Testis (tissue), 3 donors: ENCODE measurements around the gene IQGAP1. TPM values are rescaled to one million over a fixed set of nuclear protein-coding genes. Genes with fewer than 3 reads are reported as not detected.

Source experiments
- DNase-seq: peaks from one replicate; pipeline ENCODE4 v3.0.0-alpha.2; 2019
- H3K27ac ChIP-seq, 2 donors: fragments of 200-600 bp; sonication (generic); one replicate each; pipeline ENCODE4 v1.5.1; 2019
- H3K27me3 ChIP-seq: fragments of 200-600 bp; sonication (generic); one replicate; pipeline ENCODE4 v1.5.1; 2019
- H3K36me3 ChIP-seq: fragments of 200-600 bp; sonication (generic); one replicate; pipeline ENCODE4 v1.5.1; 2017; ENCODE audit warnings: low read depth; ENCODE audit errors: missing control alignments
- H3K4me1 ChIP-seq: fragments of 200-600 bp; sonication (generic); one replicate; pipeline ENCODE4 v1.5.1; 2019
- H3K4me3 ChIP-seq, 2 donors: fragments of 200-600 bp; sonication (generic); one replicate each; pipeline ENCODE4 v1.5.1; 2017 to 2019
- H3K9me3 ChIP-seq: fragments of 200-600 bp; sonication (generic); one replicate; pipeline ENCODE4 v1.5.1; 2017
- POLR2A ChIP-seq: fragments of 450-650 bp; IDR thresholded peaks from one replicate; pipeline ENCODE4 v1.6.1; 2017; ENCODE audit warnings: antibody characterized with exemption, mild to moderate bottlenecking, moderate library complexity
- WGBS, 2 donors: methylation state at CpG; one replicate each; pipeline ENCODE4 v1.1.5; 2018; 5-methylcytosine and 5-hydroxymethylcytosine counted together
- intact Hi-C: fragments of 100-400 bp; cut with DNase I; formaldehyde crosslinking; loops from one replicate; pipeline ENCODE4 v1.15.1; 2023; ENCODE audit warnings: low total_unique reads
- polyA plus RNA-seq: library from polyadenylated mRNA; stranded (reverse); fragments of 350-450 nt; fragmentation: Illumina TruSeq; extraction: RNeasy Lipid Tissue Mini Kit (QIAGEN cat#74804); gene quantifications from one replicate; pipeline ENCODE4 v1.2.3, GENCODE V29; 2014; ENCODE audit warnings: low read depth, low replicate concordance; ENCODE audit not compliant: insufficient read depth
- total RNA-seq, 2 donors: library from RNA; depleted of rRNA; stranded (reverse); fragments of >200 nt; gene quantifications; one replicate each; pipeline ENCODE4 v1.2.3, GENCODE V29; 2016
- TF ChIP-seq, protein P1 (sequence below), 3 experiments: fragments of 450-650 bp in 2 of 3; fragments of 200-600 bp in 1 of 3; sonication (generic) in 1 of 3; IDR thresholded peaks; one replicate each; pipeline ENCODE4 v1.5.1; 2016 to 2019; ENCODE audit warnings: antibody characterized with exemption in 3 of 3, mild to moderate bottlenecking in 2 of 3, moderate library complexity in 1 of 3

The IQGAP1 gene
- total and polyA plus RNA-seq, 3 donors from 2014 or later: 44.4 to 102 (median 86.9) TPM

DNA sequence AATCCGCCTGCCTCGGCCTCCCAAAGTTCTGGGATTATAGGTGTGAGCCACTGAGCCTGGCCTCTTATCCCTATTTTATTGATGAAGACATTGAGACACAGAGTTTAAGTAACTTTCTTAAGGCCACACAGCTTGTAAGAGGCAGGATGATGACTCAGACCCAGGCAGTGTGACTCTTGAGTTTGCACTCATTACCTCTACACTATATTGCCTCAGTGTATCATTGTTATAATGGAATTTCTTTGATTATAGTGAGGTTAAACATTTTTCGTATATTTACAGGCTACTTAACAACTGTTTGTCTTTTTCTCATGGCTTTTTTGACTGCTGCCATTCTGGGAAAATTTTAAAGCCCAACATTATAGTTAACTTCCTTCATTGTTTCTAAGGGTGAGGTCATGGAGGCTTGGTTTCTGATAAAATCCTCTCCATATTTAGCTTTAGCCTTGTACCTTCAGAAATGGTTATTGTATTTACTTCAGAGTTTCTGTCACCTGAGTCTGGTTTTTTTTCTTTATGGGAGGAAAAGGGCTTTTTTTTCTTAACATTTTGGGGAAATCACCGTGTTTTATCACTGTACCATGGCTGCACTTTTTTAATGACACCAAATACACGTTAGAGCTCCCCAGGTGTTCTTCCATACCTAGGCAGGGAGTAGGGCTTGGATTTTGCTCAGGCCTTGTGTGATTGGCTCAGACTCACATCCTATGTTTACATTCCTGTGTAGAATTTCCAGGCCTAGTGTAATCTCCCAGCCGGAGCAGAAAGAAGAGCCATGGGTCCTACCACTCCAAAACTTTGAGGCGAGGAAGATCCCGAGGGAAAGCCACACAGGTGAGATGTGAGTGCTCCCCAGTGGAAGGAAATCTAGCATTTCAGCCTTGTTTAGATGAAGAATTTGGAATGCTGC, 29.7 kb upstream of the IQGAP1 start:
- Histone ChIP-seq H3K36me3 (no peaks in the 10 kb centered on the region), H3K27me3 (no peaks in the 10 kb centered on the region), H3K4me3 (no peak overlapping the region), H3K4me1 (peaks cover 6% of the 10 kb centered on the region), H3K9me3 (no peaks in the 10 kb centered on the region), H3K27ac (no peak overlapping the region)
- DNase-seq: no peak
- intact Hi-C loops: no loop called here
- 92 to 93% methylated on average over 8 of the region's 8 CpGs for WGBS, 2 donors
- TF ChIP-seq, protein P1, sequence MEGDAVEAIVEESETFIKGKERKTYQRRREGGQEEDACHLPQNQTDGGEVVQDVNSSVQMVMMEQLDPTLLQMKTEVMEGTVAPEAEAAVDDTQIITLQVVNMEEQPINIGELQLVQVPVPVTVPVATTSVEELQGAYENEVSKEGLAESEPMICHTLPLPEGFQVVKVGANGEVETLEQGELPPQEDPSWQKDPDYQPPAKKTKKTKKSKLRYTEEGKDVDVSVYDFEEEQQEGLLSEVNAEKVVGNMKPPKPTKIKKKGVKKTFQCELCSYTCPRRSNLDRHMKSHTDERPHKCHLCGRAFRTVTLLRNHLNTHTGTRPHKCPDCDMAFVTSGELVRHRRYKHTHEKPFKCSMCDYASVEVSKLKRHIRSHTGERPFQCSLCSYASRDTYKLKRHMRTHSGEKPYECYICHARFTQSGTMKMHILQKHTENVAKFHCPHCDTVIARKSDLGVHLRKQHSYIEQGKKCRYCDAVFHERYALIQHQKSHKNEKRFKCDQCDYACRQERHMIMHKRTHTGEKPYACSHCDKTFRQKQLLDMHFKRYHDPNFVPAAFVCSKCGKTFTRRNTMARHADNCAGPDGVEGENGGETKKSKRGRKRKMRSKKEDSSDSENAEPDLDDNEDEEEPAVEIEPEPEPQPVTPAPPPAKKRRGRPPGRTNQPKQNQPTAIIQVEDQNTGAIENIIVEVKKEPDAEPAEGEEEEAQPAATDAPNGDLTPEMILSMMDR (IDR thresholded peaks at IDR 0.05): no peak
- TF ChIP-seq POLR2A: no peak

DNA sequence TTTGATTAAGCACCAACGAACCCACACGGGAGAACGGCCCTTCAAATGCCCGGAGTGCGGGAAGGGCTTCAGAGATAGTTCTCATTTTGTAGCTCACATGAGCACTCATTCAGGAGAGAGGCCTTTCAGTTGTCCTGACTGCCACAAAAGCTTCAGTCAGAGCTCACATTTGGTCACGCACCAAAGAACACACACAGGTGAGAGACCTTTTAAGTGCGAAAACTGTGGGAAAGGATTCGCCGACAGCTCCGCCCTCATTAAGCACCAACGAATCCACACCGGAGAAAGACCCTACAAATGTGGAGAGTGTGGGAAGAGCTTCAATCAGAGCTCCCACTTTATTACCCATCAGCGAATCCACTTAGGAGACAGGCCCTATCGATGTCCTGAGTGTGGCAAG, 27.3 kb upstream of the IQGAP1 start:
- intact Hi-C loops: no loop called here
- Histone ChIP-seq H3K4me3 (no peak overlapping the region), H3K9me3 (no peaks in the 10 kb centered on the region), H3K27me3 (no peaks in the 10 kb centered on the region), H3K4me1 (peaks cover 6% of the 10 kb centered on the region), H3K27ac (no peak overlapping the region), H3K36me3 (no peaks in the 10 kb centered on the region)
- 72 to 73% methylated on average over 14 of the region's 14 CpGs for WGBS, 2 donors
- DNase-seq: no peak
- TF ChIP-seq POLR2A: no peak
- TF ChIP-seq, protein P1 (IDR thresholded peaks at IDR 0.05): no peak

GRCh38 chr15:90362936-90363212, 25.2 kb upstream of the IQGAP1 start:
- H3K27ac ChIP-seq: no peak overlapping the region
- TF ChIP-seq, protein P1 (IDR thresholded peaks at IDR 0.05): no peak
- no peak for TF ChIP-seq POLR2A
- DNase-seq: no peak

GRCh38 chr15:90364251-90364650, 23.8 kb upstream of the IQGAP1 start:
- 84 to 91% methylated on average over 3 to 4 of the region's 4 CpGs for WGBS, 2 donors
- Histone ChIP-seq H3K4me1 (peaks cover 14% of the 10 kb centered on the region), H3K36me3 (no peaks in the 10 kb centered on the region), H3K9me3 (no peaks in the 10 kb centered on the region), H3K27ac (no peak overlapping the region), H3K27me3 (no peaks in the 10 kb centered on the region), H3K4me3 (no peak overlapping the region)
- intact Hi-C loops: no loop called here
- TF ChIP-seq POLR2A: no peak
- TF ChIP-seq, protein P1 (IDR thresholded peaks at IDR 0.05): no peak
- no peak for DNase-seq

More at GRCh38 chr15:90362936-90363212, 25.2 kb upstream of the IQGAP1 start:
- H3K9me3 ChIP-seq: no peaks in the 10 kb centered on the region
- intact Hi-C loops: no loop called here
- no peaks in the 10 kb centered on the region for H3K36me3 ChIP-seq
- peaks cover 13% of the 10 kb centered on the region for H3K4me1 ChIP-seq
- WGBS, 2 donors: 59 to 66% methylated on average over 2 of the region's 2 CpGs
- no peak overlapping the region for H3K4me3 ChIP-seq
- H3K27me3 ChIP-seq: no peaks in the 10 kb centered on the region
